HUES48 (cell line): Measurements from ENCODE around the gene WNT1.

ENCODE experiments used
- H3K27ac ChIP-seq: one replicate; pipeline ENCODE4 v1.7.0; 2013; ENCODE audit warnings: low read depth, low read length, inconsistent platforms
- H3K27me3 ChIP-seq: 2 replicates; pipeline ENCODE4 v1.6.1; 2013; ENCODE audit warnings: mild to moderate bottlenecking, low read length; ENCODE audit not compliant: control insufficient read depth, insufficient read depth
- H3K36me3 ChIP-seq: 2 replicates; pipeline ENCODE4 v1.6.1; 2013; ENCODE audit warnings: low read length; ENCODE audit not compliant: control insufficient read depth, insufficient read depth
- H3K4me1 ChIP-seq: 2 replicates; pipeline ENCODE4 v1.6.1; 2013; ENCODE audit warnings: mild to moderate bottlenecking, low read length; ENCODE audit not compliant: control insufficient read depth, insufficient read depth
- H3K4me3 ChIP-seq: 2 replicates; pipeline ENCODE4 v1.5.1; 2013; ENCODE audit warnings: mild to moderate bottlenecking, low read depth, low read length
- H3K9ac ChIP-seq: 2 replicates; pipeline ENCODE4 v1.6.1; 2013; ENCODE audit warnings: mild to moderate bottlenecking, low read depth, low read length, moderate library complexity
- H3K9me3 ChIP-seq: 2 replicates; pipeline ENCODE4 v1.6.1; 2013; ENCODE audit warnings: low read length; ENCODE audit not compliant: control insufficient read depth, insufficient read depth

WNT1 gene

GRCh38 chr12:49023812-49024211 is 45.7 kb downstream of the WNT1 start:
- peaks cover 76% of the 10 kb centered on the region for H3K36me3 ChIP-seq
- H3K4me3 ChIP-seq: no peak overlapping the region
- H3K9ac ChIP-seq: no peak overlapping the region

GRCh38 chr12:49024543-49024942 is 46.4 kb downstream of the WNT1 start:
- Histone ChIP-seq H3K27ac (no peak overlapping the region), H3K9me3 (no peaks in the 10 kb centered on the region), H3K4me3 (no peak overlapping the region), H3K27me3 (no peaks in the 10 kb centered on the region), H3K36me3 (peaks cover 83% of the 10 kb centered on the region), H3K4me1 (peaks cover under 1% of the 10 kb centered on the region; the same call in 1 of the 2 replicates), H3K9ac (no peak overlapping the region)

More at GRCh38 chr12:49023812-49024211, 45.7 kb downstream of the WNT1 start:
- H3K9me3 ChIP-seq: no peaks in the 10 kb centered on the region
- no peak overlapping the region for H3K27ac ChIP-seq
- H3K4me1 ChIP-seq: peaks cover 7% of the 10 kb centered on the region; the same call in 1 of the 2 replicates
- H3K27me3 ChIP-seq: no peaks in the 10 kb centered on the region

GRCh38 chr12:49025463-49025862 is 47.3 kb downstream of the WNT1 start:
- Histone ChIP-seq H3K36me3 (peaks cover 92% of the 10 kb centered on the region), H3K4me1 (no peaks in the 10 kb centered on the region), H3K9me3 (no peaks in the 10 kb centered on the region), H3K4me3 (no peak overlapping the region), H3K27ac (no peak overlapping the region), H3K27me3 (no peaks in the 10 kb centered on the region), H3K9ac (no peak overlapping the region)

GRCh38 chr12:49026101-49026500 is 48.0 kb downstream of the WNT1 start:
- H3K27ac ChIP-seq: no peak overlapping the region
- no peak overlapping the region for H3K9ac ChIP-seq
- no peak overlapping the region for H3K4me3 ChIP-seq
- H3K4me1 ChIP-seq: no peaks in the 10 kb centered on the region
- no peaks in the 10 kb centered on the region for H3K9me3 ChIP-seq
- H3K36me3 ChIP-seq: peaks cover 98% of the 10 kb centered on the region
- H3K27me3 ChIP-seq: no peaks in the 10 kb centered on the region

- H3K4me3 ChIP-seq: no peak overlapping the region
- no peak overlapping the region for H3K27ac ChIP-seq
- H3K9ac ChIP-seq: no peak overlapping the region
- peaks cover 98% of the 10 kb centered on the region for H3K36me3 ChIP-seq
- H3K27me3 ChIP-seq: no peaks in the 10 kb centered on the region
- H3K9me3 ChIP-seq: no peaks in the 10 kb centered on the region
- no peaks in the 10 kb centered on the region for H3K4me1 ChIP-seq
Measured at GRCh38 chr12:49026678-49027480, 48.8 kb downstream of the WNT1 start.

GRCh38 chr12:49027846-49028555 is 49.9 kb downstream of the WNT1 start:
- H3K27ac ChIP-seq: no peak overlapping the region
- H3K27me3 ChIP-seq: no peaks in the 10 kb centered on the region

GRCh38 chr12:49028666-49029275 is 50.6 kb downstream of the WNT1 start:
- H3K9me3 ChIP-seq: no peaks in the 10 kb centered on the region
- no peaks in the 10 kb centered on the region for H3K27me3 ChIP-seq
- H3K36me3 ChIP-seq: peaks cover 99% of the 10 kb centered on the region
- no peak overlapping the region for H3K27ac ChIP-seq
- no peak overlapping the region for H3K4me3 ChIP-seq
- no peaks in the 10 kb centered on the region for H3K4me1 ChIP-seq
- H3K9ac ChIP-seq: no peak overlapping the region

More at GRCh38 chr12:49027846-49028555, 49.9 kb downstream of the WNT1 start:
- H3K36me3 ChIP-seq: peaks cover 98% of the 10 kb centered on the region
- no peaks in the 10 kb centered on the region for H3K9me3 ChIP-seq
- no peak overlapping the region for H3K9ac ChIP-seq
- no peaks in the 10 kb centered on the region for H3K4me1 ChIP-seq
- H3K4me3 ChIP-seq: no peak overlapping the region

GRCh38 chr12:49030119-49030518 is 52.0 kb downstream of the WNT1 start:
- H3K27me3 ChIP-seq: no peaks in the 10 kb centered on the region
- no peak overlapping the region for H3K27ac ChIP-seq
- no peaks in the 10 kb centered on the region for H3K9me3 ChIP-seq
- peaks cover 99% of the 10 kb centered on the region for H3K36me3 ChIP-seq
- H3K9ac ChIP-seq: no peak overlapping the region
- H3K4me3 ChIP-seq: no peak overlapping the region
- H3K4me1 ChIP-seq: no peaks in the 10 kb centered on the region

- peaks cover 97% of the 10 kb centered on the region for H3K36me3 ChIP-seq
- H3K27ac ChIP-seq: no peak overlapping the region
- no peaks in the 10 kb centered on the region for H3K27me3 ChIP-seq
- H3K9ac ChIP-seq: no peak overlapping the region
- H3K4me3 ChIP-seq: no peak overlapping the region
- H3K9me3 ChIP-seq: no peaks in the 10 kb centered on the region
- no peaks in the 10 kb centered on the region for H3K4me1 ChIP-seq
Measured at GRCh38 chr12:49030714-49031572, 52.8 kb downstream of the WNT1 start.

- no peaks in the 10 kb centered on the region for H3K4me1 ChIP-seq
- peaks cover 95% of the 10 kb centered on the region for H3K36me3 ChIP-seq
- H3K9ac ChIP-seq: no peak overlapping the region
- H3K9me3 ChIP-seq: no peaks in the 10 kb centered on the region
- H3K27ac ChIP-seq: no peak overlapping the region
- no peak overlapping the region for H3K4me3 ChIP-seq
- no peaks in the 10 kb centered on the region for H3K27me3 ChIP-seq
Measured at GRCh38 chr12:49031573-49032161, 53.5 kb downstream of the WNT1 start.
